GM19324 (cell line): ENCODE measurements around the gene NKD2.

Experiments
- ATAC-seq: cut with Tn5 transposase; IDR thresholded peaks from one replicate; pipeline ENCODE4 v1.9.1; 2021; ENCODE audit warnings: mild to moderate bottlenecking, moderate library complexity; ENCODE audit not compliant: unreplicated experiment, low FRiP score

Gene NKD2

DNA sequence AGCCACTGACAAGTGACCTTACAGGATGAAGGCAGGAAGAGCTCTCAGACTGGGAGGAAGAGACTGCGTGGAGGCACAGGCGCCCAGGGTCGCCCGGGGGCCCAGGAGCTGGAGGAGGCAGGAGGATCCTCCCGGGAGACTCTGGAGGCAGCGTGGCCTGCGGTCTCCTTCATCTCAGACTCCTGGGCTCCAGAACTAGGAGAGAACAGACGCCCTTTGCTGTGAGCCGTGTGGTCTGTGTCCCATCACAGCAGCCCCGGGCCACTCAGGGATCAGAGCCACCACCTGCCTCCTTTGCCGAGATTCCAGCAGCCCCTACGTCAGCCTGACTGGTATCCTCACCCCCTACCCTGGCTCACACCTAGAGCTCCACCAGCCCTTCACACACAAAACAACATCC, 58.1 kb downstream of the NKD2 start:
- no peak for ATAC-seq

DNA sequence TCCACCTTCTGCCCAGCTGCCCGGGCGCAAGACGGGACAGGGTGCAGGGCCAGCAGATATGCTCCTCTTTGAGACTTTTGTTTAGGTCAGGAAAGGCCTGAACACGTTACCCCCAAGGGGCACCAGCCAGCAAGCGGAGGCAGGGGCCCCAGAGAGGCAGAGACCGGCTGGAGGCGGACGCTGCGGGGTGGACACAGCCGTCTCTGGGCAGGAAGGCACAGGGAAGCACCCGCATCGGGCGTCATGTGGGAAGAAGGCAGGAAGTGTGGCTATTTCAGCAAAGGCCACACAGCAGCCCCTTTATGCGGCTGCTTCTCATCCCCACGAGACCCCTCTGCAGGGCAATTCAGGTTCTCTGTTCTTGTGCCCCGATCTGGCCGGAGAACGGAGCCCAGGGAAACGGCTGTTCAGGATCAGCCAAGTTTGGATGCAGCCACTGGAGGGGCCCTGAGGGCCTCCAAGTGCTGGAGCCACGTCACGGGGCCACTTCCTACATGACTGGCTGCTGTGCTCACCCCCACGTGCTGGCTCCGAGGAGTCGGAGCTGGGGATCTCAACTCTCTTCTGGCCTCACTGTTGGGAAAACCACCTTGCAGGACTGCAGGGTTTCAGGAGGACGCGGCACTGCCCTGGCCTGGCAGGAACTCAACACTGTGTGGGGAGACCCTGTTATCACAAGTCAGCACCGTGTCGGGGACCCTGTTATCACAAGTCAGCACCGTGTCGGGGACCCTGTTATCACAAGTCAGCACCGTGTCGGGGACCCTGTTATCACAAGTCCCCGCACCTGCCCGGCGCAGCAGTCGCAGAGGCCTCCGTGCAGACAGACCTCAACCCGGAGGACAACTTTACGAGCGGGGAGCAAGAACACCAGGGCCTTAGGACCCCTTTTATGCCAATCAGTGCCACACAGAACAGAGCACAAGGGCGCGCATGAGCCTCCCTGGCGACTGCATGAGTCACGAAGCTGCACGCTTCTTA, 58.8 kb downstream of the NKD2 start:
- ATAC-seq: no peak

DNA sequence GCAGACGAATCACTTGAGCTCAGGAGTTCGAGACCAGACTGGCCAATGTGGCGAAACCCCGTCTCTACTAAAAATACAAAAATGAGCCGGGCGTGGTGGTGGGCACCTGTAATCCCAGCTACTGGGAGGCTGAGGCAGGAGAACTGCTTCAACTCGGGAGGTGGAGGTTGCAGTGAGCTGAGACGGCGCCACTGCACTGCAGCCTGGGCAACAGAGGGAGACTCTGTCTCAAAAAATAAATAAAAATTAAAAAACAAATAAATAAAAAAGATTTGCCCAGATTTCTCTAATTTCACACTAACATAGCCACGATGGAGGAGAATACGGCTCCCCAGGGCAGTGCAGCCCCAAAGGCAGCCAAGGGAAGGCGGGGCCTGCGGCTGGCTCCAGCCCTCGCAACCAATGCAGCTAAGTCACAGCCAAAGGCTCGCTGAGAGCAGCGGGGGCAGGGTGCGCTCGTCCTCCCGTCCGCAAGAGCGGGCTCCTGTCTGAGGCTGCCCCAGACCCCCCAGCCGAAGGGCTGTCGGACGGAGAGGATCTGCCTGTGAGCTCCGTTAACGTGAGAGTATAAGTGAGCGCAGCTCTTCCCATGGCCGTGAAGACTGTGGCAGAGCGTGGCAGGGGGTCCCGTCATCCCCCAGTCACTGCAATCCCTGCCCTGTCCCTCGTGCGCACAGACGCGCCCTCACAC, 59.7 kb downstream of the NKD2 start:
- no peak for ATAC-seq

DNA sequence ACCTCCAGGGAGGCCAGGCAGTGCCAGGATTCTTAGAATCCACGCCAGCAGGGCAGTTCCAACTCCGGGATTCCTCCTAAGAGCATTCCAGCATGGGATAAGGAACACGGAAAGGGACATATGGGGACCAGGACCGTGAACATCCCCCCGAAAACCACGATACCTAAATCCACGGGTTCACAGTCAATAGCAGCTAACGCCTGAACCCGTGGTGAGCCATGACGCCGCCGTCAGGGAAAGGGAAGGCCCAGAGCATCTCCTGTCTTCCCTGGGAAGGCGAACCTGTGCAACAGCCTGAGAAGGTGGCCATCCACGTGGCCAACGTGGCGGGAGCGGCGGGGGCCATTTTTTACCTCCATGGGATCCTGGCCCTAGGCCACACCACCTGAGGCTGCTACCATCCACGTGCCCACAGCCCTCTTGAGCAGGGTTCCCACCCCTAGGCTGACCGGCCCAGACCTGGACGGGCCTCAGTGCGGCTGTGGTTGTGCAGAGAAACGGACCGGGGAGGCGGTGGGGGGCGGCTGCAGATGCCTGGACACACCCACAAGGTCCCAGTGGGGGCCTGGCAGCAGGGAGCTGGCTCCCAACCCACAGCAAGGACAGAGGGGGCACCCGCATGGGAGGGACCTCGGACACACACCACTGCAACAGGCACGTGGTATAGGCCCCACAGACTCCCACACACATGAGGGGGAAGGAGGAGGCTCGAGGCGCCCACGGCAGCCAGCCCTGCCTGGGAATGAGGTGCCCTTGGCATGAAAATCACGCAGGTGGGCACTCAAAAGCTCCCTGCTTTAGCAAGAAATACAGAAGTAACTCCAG, 60.5 kb downstream of the NKD2 start:
- ATAC-seq: no peak

DNA sequence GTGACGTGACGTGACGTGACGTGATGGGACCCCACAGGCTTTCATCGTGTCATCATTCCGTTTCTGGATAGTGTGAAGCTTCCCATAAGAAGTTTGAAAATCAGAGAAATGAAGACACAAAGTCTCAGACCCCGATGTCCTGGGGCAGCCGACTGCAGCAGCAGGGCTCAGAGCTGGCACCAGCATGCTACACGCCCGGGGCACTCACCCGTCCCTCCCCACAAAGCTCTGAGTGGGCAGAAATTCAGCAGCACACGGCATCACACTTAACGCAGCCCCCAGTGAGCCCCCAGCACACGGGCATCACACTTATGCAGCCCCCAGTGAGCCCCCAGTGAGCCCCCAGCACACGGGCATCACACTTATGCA, 61.1 kb downstream of the NKD2 start:
- ATAC-seq: no peak

DNA sequence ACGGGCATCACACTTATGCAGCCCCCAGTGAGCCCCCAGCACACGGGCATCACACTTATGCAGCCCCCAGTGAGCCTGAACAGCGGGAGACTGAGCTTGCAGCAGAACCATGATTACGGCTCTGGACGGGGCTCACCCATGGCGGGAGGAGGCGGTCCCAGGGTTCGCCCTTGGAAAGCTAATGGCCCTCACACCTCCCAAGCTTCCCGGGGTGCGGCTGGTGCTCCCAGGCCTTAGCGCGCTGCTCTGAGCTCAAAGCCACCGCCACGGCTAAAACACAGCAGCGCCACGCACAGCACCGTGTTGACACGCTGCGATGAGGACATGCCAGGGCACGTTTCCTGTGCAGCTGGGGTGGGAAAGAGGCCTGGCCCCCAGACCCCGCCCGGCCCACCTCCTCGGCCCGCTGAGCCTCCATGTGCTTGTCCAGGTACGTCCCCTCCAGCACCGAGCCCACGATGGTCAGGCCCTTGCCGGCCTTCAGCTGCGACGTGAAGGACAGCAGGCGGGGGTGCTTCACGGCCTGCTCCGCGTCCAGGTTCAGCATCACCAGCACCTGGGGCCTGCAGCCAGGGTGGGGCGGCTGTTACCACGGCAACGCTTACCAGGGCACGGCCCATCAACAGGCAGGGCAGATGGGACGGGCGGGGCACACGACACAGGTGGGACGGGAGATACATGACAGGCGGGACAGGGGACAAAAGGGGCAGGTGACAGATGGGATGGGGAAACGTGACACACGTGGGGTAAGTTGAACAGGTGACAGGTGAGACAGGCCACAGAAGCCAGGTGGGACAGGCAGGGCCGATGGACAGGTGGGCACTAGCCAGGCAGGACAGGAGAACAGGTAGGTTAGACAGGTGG, 64.9 kb downstream of the NKD2 start:
- no peak for ATAC-seq

DNA sequence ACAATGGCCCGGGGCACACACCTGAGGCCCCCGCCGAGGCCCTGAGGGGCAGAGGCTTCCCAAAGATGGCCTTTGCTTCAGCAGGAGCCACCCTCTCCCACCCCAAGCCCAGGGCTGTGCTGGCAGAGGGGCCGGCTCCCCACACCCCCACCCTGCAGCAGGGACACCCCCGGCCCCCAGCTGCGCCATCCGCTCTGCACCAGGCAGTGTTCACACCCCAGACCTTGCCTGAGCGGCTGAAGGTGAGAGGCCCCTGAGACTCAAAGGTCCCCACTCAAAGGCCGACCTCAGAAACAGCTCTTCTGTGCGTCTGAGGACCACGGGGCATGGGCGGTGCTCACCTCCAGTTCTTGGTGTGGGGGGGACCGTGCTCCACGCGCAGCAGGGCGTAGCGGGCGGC, 65.6 kb downstream of the NKD2 start:
- ATAC-seq: no peak

DNA sequence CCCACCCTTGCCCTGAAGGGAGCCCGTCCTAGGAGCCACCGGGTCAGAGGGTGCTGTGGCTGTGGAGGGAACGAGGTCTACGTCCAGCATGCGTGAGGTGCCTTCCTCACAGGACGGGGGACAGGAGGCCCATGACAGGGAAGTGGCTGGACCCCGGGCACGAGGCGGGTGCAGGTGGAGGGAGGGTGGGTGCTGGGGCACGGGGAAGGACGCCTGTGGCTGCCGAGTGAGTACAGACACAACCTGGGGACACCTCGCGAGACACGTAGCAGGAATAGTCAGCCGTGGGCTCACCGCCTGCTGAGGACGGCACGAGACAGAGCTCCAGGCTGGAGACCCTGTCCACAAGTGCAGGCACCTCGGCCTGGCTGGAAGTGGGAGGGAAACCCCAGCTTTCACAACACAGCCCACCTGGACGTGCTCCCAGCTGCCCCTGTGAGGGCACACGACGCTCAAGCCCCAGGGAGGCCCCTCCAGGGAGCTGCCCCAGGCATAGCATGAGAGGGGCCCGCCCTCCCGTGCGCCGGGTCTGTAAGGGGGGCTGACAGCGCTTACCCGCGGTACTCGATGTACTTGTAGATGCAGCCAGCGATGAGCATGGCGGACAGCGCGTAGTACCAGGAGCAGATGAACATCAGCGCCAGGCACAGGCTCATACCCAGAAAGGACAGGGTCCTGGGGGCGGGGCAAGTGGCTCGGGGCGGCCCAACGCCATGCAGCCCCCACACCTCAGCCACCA, 66.4 kb downstream of the NKD2 start:
- no peak for ATAC-seq

DNA sequence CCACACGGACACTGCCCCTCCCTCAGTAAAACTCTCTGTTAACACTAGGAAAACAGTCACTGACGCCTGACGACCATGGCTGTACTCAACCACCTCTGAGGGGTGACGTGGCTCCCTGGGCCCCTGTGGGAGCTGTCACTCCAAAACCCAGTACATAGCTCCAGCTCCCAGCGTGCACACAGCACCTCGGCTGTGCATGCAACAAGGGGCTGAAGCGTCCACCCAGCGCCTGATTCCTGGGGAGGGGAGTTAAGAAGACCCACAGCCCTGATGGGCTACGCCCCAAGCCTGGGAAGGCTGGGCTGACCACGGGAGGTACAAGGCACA, 66.9 kb downstream of the NKD2 start:
- no peak for ATAC-seq

DNA sequence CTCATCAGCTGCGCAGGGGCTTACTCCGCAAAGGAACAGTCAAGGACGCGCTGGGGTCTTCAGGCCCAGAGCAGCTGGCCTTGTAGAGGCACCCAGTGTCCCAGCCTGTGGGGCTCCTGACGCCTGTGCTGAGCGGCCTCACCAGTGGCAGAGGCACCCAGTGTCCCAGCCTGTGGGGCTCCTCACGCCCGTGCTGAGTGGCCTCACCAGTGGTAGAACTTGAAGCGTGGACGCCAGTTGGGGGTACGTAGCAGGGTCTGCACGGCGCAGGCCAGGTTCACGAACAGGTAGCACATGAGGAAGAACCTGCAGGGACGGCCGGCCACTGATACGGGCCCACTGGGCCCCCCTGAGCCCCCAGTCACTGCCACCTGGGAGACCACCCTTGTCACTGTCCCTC, 67.3 kb downstream of the NKD2 start:
- ATAC-seq: no peak

DNA sequence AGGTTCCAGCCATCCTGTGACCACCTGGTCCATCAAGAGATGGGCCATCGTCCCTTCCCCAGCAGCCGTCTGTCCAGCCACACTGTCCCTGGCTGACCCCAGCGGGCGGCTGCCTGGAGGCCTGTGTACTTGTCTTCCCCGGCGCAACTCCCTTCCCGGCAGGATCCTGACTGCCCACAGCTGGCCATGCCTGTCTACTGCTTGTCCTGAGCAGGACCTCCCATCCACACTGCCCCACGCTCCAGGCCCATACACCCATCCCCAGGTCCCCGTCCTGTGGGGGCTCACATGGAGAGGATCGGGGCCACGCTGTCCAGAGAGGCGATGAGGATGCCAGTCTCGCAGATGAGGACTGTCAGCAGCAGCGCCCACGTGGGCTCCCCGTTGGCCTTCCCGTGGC, 67.8 kb downstream of the NKD2 start:
- no peak for ATAC-seq

DNA sequence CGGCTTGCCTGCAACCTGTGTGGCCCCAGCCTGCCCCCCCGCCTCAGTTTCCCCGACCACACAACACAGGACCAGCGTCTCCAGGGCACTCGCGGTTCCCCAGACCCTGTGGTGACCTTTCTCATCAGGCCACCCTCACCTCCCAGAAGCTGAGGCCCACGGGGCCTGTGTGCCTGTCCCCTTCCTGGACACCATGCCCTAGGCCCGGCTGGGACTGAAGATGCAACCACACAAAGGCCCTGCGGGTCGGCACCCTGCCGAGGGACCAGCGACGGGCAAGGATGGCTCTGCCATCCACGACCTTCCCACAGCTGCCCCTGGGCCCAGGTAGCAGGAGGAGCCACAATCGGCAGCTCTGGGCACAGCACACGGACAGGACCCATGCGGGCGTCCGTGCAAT, 68.4 kb downstream of the NKD2 start:
- no peak for ATAC-seq

DNA sequence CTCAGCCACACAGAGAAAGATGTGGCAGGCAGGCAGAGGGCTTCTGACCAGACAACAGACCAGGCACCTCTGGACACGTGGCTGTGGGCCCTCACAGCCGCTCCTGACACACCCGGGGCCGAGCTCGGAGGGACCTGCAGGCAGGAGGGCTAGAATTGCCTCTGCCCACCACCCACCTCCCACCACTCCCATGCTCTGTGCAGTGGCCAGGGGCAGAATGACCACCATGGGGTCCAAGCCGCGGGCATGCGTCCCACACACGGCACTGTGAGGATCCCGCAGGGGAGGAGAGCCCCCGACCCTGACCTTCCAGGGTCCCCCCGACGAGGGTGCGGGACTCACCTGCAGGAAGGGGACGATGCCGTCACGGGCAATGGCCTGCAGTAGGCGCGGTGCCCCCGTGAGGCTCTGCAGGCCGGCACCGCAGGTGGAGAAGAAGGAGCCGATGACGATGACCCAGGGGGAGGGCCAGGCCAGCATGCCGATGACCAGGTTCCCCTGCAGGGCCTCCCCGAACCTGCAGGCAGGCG, 69.0 kb downstream of the NKD2 start:
- no peak for ATAC-seq

DNA sequence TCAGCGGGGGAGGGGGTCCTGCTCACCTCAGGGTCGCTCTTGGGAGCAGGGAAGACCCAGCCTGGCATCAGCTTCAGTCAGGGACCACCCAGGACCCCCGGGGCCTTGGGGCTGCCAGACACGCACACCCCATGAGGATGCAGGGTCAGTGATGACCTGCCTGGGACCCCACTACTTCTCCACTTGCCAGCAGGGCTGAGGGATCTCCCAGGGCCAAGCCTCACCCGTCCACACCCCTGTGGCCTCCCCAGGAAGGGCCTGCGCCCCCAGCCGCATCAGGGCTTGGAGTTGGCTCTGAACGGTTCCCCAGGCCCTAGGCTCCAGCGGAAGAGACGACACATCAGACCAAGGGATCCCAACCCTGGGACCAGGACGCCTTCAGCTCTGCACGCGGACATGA, 69.6 kb downstream of the NKD2 start:
- no peak for ATAC-seq

DNA sequence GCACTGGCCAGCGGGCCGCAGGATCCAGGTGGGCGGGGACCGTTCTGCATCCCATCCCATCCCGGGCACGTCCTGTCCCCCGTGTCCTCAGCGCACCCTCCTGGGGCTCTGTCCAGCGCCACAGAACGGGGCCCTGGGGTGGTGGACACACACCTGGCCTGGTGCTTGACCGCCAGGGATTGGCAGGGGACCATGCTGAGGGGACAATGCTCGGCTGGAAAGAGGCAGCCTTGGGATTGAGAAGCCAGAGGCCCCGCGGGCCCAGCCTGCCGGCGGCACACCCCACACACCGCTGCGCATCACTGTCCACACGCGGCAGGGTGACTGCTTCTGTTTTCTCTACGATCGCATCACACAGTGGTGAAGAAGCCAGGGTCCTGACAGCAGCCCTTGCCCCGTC, 70.2 kb downstream of the NKD2 start:
- ATAC-seq: no peak

DNA sequence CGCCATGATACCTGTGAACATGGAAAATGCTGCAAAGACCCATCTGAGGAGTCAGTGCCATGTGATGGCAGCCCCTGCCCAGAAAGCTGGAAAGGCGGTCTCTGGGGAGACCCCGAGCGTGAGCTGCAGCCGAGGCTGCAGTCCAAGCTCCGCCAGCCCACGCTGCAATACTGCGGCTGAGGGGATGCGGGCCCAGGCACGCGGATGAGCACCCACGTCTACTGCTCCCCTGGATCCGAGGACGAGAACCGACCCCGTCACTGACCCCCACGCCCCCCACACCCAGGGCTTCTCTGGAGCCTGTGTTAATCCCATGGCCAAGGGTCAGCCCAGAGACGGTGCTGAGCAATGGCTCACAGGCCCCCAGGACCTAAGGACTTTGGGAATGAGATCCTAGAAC, 70.9 kb downstream of the NKD2 start:
- ATAC-seq: no peak

DNA sequence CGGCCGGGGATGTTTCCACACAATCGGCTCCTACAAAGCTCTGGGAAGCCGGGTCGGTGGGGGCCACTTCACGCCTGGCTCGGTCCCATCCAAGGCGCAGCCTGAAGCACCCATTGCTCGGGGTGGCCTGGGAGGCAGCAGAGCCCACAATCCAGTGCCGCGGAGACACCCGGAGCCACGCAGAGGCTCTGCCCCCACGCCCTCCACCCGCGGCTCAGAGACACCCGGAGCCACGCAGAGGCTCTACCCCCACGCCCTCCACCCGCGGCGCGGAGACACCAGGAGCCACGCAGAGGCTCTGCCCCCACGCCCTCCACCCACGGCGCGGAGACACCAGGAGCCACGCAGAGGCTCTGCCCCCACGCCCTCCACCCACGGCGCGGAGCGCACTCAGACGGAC, 71.4 kb downstream of the NKD2 start:
- ATAC-seq: no peak

DNA sequence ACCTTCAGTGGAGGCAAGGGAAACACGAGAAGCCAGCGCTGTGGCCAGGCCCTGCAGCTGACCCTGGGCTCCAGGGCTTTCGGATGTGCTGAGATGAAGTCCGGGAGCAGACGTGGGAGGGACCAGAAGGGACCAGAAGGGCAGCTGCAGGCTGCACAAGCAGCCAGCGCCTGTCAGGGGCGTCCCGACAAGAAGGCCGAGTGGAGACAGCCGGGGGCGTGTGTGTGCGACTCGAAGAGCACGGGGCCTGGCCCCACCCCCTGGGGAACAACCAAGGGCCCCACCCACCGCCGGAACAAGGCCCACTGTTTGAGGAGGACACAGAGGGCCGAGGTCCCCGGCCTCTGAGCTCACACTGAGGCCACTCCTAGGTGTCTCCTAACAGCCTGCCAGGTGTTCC, 71.8 kb downstream of the NKD2 start:
- no peak for ATAC-seq

DNA sequence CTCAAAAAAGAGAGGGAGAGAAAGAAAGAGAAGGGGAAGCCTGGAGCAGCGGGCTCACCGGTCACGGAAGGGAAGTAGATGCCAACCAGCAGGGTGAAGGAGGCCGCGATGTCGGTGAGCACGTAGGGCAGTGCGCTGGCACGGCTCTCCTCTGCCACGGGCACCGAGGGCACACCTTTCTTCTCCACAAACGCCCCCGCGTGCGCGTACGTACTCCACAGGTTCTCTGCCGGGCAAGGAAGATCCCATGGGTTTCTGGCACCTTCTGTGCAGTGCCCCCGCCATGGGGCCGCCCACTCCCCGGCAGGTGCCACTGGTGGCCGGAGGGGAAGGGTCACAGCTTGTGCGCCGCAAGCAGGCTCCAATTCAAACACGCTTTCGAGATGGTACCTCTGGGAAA, 72.9 kb downstream of the NKD2 start:
- ATAC-seq: no peak
